22Rv1 (cell line): ENCODE data around the gene SP5.

Experiments used
- CTCF ChIP-seq: fragments of 450-650 bp; IDR thresholded peaks from 2 replicates; pipeline ENCODE4 v1.5.1; 2017; ENCODE audit warnings: mild to moderate bottlenecking
- ZFX ChIP-seq: fragments of 450-650 bp; IDR thresholded peaks from 2 replicates; pipeline ENCODE4 v1.6.1; 2017; ENCODE audit warnings: antibody characterized with exemption, borderline replicate concordance

GRCh38 chr2:170719810-170720209, 4.7 kb downstream of the SP5 start:
- no peak for TF ChIP-seq CTCF
- TF ChIP-seq ZFX = no peak
